Measurements from ENCODE around the gene TCF7L2.
A peak's percentile ranks its signal among the peaks of the same experiment; 100 is the strongest.

Gene TCF7L2

GRCh38 chr10:113080061-113080924 is 130.2 kb downstream of the TCF7L2 start:
- Mint-ChIP-seq H3K36me3 (no peaks in the 10 kb centered on the region), H3K9me3 (no peaks in the 10 kb centered on the region), H3K4me3 (no peak overlapping the region), H3K4me1 (no peaks in the 10 kb centered on the region), H3K27ac (no peak overlapping the region), H3K27me3 (no peaks in the 10 kb centered on the region)
- ATAC-seq, result no peak

- Mint-ChIP-seq H3K4me3 (no peak overlapping the region), H3K27ac (no peak overlapping the region), H3K4me1 (no peaks in the 10 kb centered on the region), H3K27me3 (no peaks in the 10 kb centered on the region), H3K36me3 (no peaks in the 10 kb centered on the region), H3K9me3 (no peaks in the 10 kb centered on the region)
- ATAC-seq, result no peak
Observed at GRCh38 chr10:113080925-113081229, 130.8 kb downstream of the TCF7L2 start.

- H3K27ac Mint-ChIP-seq, result no peak overlapping the region
- no peaks in the 10 kb centered on the region for H3K4me1 Mint-ChIP-seq
- H3K36me3 Mint-ChIP-seq, result no peaks in the 10 kb centered on the region
- H3K9me3 Mint-ChIP-seq, result no peaks in the 10 kb centered on the region
- ATAC-seq, result no peak
- no peak overlapping the region for H3K4me3 Mint-ChIP-seq
- H3K27me3 Mint-ChIP-seq, result no peaks in the 10 kb centered on the region
Observed at GRCh38 chr10:113084031-113084430, 134.0 kb downstream of the TCF7L2 start.

GRCh38 chr10:113085776-113086175 is 135.7 kb downstream of the TCF7L2 start:
- no peak overlapping the region for H3K4me3 Mint-ChIP-seq
- no peaks in the 10 kb centered on the region for H3K4me1 Mint-ChIP-seq

GRCh38 chr10:113086282-113086681 is 136.2 kb downstream of the TCF7L2 start:
- ATAC-seq, result no peak
- no peak overlapping the region for H3K27ac Mint-ChIP-seq
- no peaks in the 10 kb centered on the region for H3K4me1 Mint-ChIP-seq
- no peaks in the 10 kb centered on the region for H3K9me3 Mint-ChIP-seq
- H3K27me3 Mint-ChIP-seq, result no peaks in the 10 kb centered on the region
- no peaks in the 10 kb centered on the region for H3K36me3 Mint-ChIP-seq
- H3K4me3 Mint-ChIP-seq, result no peak overlapping the region

More at GRCh38 chr10:113085776-113086175, 135.7 kb downstream of the TCF7L2 start:
- Mint-ChIP-seq H3K9me3 (no peaks in the 10 kb centered on the region), H3K27me3 (no peaks in the 10 kb centered on the region), H3K36me3 (no peaks in the 10 kb centered on the region), H3K27ac (no peak overlapping the region)
- ATAC-seq, result no peak

- H3K27me3 Mint-ChIP-seq, result no peaks in the 10 kb centered on the region
- no peak for ATAC-seq
- H3K4me1 Mint-ChIP-seq, result no peaks in the 10 kb centered on the region
- no peak overlapping the region for H3K4me3 Mint-ChIP-seq
- no peaks in the 10 kb centered on the region for H3K36me3 Mint-ChIP-seq
- no peaks in the 10 kb centered on the region for H3K9me3 Mint-ChIP-seq
- H3K27ac Mint-ChIP-seq, result no peak overlapping the region
Observed at GRCh38 chr10:113087165-113088029, 137.3 kb downstream of the TCF7L2 start.

GRCh38 chr10:113088194-113088593 is 138.1 kb downstream of the TCF7L2 start:
- Mint-ChIP-seq H3K4me3 (no peak overlapping the region), H3K27me3 (no peaks in the 10 kb centered on the region), H3K27ac (no peak overlapping the region), H3K9me3 (peaks cover 3% of the 10 kb centered on the region), H3K36me3 (no peaks in the 10 kb centered on the region), H3K4me1 (no peaks in the 10 kb centered on the region)
- ATAC-seq, result no peak

GRCh38 chr10:113089551-113089950 is 139.5 kb downstream of the TCF7L2 start:
- Mint-ChIP-seq H3K36me3 (no peaks in the 10 kb centered on the region), H3K27me3 (no peaks in the 10 kb centered on the region), H3K4me1 (peaks cover 10% of the 10 kb centered on the region), H3K9me3 (peaks cover 9% of the 10 kb centered on the region), H3K27ac (no peak overlapping the region), H3K4me3 (no peak overlapping the region)
- no peak for ATAC-seq

- peaks cover 11% of the 10 kb centered on the region for H3K27me3 Mint-ChIP-seq
- H3K9me3 Mint-ChIP-seq, result peaks cover 13% of the 10 kb centered on the region
- peaks cover 14% of the 10 kb centered on the region for H3K4me1 Mint-ChIP-seq
- no peaks in the 10 kb centered on the region for H3K36me3 Mint-ChIP-seq
- no peak for ATAC-seq
- H3K4me3 Mint-ChIP-seq, result no peak overlapping the region
- H3K27ac Mint-ChIP-seq, result no peak overlapping the region
Observed at GRCh38 chr10:113091920-113092319, 141.9 kb downstream of the TCF7L2 start.

- no peak overlapping the region for H3K4me3 Mint-ChIP-seq
- peaks cover 11% of the 10 kb centered on the region for H3K27me3 Mint-ChIP-seq
- H3K9me3 Mint-ChIP-seq, result peaks cover 13% of the 10 kb centered on the region
- H3K4me1 Mint-ChIP-seq, result peaks cover 14% of the 10 kb centered on the region
- peak; percentile 28 for ATAC-seq
- no peak overlapping the region for H3K27ac Mint-ChIP-seq
- no peaks in the 10 kb centered on the region for H3K36me3 Mint-ChIP-seq
Observed at GRCh38 chr10:113093188-113094113, 143.4 kb downstream of the TCF7L2 start.

GRCh38 chr10:113094114-113094486 is 144.1 kb downstream of the TCF7L2 start:
- Mint-ChIP-seq H3K27me3 (peaks cover 11% of the 10 kb centered on the region), H3K36me3 (no peaks in the 10 kb centered on the region), H3K4me3 (no peak overlapping the region), H3K27ac (no peak overlapping the region), H3K9me3 (peaks cover 13% of the 10 kb centered on the region), H3K4me1 (peaks cover 14% of the 10 kb centered on the region)
- ATAC-seq, result peak; percentile 64

GRCh38 chr10:113095419-113096127 is 145.5 kb downstream of the TCF7L2 start:
- ATAC-seq, result no peak
- H3K4me1 Mint-ChIP-seq, result peaks cover 14% of the 10 kb centered on the region
- H3K27me3 Mint-ChIP-seq, result peaks cover 11% of the 10 kb centered on the region
- H3K9me3 Mint-ChIP-seq, result peaks cover 13% of the 10 kb centered on the region
- H3K4me3 Mint-ChIP-seq, result no peak overlapping the region
- H3K36me3 Mint-ChIP-seq, result no peaks in the 10 kb centered on the region
- H3K27ac Mint-ChIP-seq, result no peak overlapping the region

GRCh38 chr10:113096128-113096996 is 146.3 kb downstream of the TCF7L2 start:
- no peaks in the 10 kb centered on the region for H3K36me3 Mint-ChIP-seq
- H3K9me3 Mint-ChIP-seq, result peaks cover 13% of the 10 kb centered on the region
- peaks cover 11% of the 10 kb centered on the region for H3K27me3 Mint-ChIP-seq
- peaks cover 14% of the 10 kb centered on the region for H3K4me1 Mint-ChIP-seq
- H3K4me3 Mint-ChIP-seq, result no peak overlapping the region
- peak; percentile 24 for ATAC-seq
- H3K27ac Mint-ChIP-seq, result no peak overlapping the region

GRCh38 chr10:113097036-113097435 is 147.0 kb downstream of the TCF7L2 start:
- no peak for ATAC-seq
- Mint-ChIP-seq H3K4me3 (no peak overlapping the region), H3K36me3 (no peaks in the 10 kb centered on the region), H3K27ac (no peak overlapping the region), H3K9me3 (peaks cover 13% of the 10 kb centered on the region), H3K27me3 (peaks cover 11% of the 10 kb centered on the region), H3K4me1 (peaks cover 14% of the 10 kb centered on the region)
